ENCODE measurements around the gene STRBP.

Gene STRBP

DNA sequence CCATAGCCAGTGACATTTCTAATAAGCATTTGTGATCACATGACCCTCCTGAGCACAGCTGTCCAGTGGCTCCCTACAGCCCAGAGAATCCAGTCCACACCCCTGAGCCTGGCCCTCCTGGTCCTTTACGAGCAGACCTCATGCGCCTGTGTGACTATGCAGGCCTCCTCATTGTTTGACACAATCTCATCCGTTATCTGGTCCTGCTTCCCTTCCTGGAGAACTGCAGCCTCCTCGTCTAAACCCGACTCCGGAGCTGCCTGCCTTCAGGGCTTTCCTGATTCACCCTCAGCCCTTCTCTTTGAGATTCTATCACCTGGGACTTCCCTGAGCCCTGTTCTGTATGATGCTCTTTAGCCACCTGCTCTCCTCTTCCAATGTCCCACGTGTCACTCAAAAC lies 155.2 kb downstream of the STRBP start:
- FAIRE-seq (peak; percentile 60), DNase-seq (ENCODE audit: insufficient read length, low spot score) (no peak)
- no peak for TF ChIP-seq POLR2A (IDR thresholded peaks at IDR 0.05; ENCODE audit: low read depth, low read length)
- TF ChIP-seq POLR2AphosphoS5 (IDR thresholded peaks at IDR 0.05; ENCODE audit: low read depth, low read length), result 0 out of 2 replicates have a peak, but pooled peaks have one; percentile 43

DNA sequence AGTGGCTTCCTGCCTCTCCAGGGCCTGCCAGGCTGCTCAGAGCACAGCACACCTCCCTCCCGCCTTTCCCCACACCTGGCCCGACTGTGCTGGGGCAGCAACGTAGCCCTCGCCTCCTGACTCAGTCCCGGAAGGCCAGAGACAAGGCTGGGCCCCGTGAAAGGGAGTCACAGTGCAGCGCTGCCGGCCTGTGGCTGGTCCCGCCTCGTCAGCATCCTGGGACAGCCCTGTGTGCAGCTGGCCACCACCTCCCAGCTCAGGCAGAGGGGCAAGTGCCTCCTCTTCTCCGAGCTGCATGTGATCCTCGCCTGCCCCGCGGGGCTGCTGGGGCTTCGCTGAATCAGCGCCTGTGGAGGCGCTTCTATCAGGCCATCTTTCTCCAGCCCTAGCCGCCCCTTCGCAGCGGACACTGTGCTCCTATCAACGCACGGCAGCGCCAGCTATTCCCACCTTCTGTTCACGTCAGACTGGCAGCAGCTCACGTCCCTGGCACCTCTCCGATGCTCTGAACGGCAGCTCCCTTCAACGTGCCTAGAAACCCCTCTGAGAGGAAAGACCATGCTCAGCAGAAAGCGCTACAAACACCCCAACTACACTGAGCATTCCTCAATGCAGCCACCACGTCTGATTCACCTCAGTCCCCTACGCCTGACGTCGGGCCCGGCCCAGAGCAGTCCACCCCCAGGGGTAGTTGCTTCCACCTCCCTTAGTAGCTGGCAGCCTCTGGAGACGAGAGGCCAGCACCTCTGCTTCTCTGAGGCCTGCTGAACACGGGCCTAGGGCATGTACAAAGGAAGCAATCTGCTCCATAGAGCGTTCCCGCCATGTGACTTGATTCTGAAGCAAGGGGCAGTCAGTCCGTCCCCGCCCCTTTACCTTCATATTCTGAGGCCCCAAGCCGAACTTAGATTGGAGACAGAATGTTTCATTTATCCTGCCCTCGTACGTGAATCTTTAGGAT lies 156.1 kb downstream of the STRBP start:
- FAIRE-seq, result no peak
- TF ChIP-seq POLR2AphosphoS5 (IDR thresholded peaks at IDR 0.05; ENCODE audit: low read depth, low read length), result 0 out of 2 replicates have a peak, but pooled peaks have one; percentile 23
- no peak for TF ChIP-seq SPI1 (IDR thresholded peaks at IDR 0.05; ENCODE audit: low read depth, low read length)
- no peak for TF ChIP-seq POLR2A (IDR thresholded peaks at IDR 0.05; ENCODE audit: low read depth, low read length)
- peak; percentile 33 for DNase-seq (ENCODE audit: insufficient read length, low spot score)

DNA sequence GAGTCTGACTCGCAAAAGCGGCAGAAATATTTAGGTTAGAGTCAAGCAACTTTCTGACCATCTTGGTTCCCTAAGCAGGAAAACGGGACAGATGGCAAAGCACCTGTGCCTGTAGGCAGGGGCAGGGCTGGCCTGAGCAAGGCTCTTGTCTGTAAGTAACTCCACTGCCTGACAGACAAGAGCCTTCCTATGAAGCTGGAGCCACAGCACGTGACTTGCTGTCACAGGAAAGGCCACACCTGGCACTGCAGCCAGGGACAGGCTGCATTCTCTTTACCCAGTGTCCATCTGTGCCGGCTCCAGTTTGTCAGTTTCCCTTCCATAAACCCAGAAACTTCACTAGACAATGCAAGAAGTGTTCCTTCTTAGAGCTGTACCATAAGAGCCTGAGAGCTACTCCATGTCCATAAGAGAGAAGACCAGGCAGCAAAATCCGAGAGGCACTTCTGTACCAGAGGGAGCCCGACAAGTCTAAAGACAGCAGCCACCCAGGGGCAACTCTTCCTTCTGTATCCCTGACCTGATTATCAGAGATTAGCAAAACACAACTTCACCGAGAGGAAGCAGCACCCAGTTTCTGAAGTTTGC lies 156.9 kb downstream of the STRBP start:
- FAIRE-seq (peak; percentile 5), DNase-seq (ENCODE audit: insufficient read length, low spot score) (no peak)
- no peak for TF ChIP-seq PAX5 (IDR thresholded peaks at IDR 0.05; ENCODE audit: insufficient read depth, low read length, severe bottlenecking)
- TF ChIP-seq POLR2A (IDR thresholded peaks at IDR 0.05; ENCODE audit: low read depth, low read length), result no peak
- TF ChIP-seq SPI1 (IDR thresholded peaks at IDR 0.05; ENCODE audit: low read depth, low read length), result no peak
- TF ChIP-seq TAF1 (IDR thresholded peaks at IDR 0.05; ENCODE audit: low read depth, low read length), result no peak
- TF ChIP-seq POLR2AphosphoS5 (IDR thresholded peaks at IDR 0.05; ENCODE audit: low read depth, low read length), result no peak
- TF ChIP-seq POU2F2 (IDR thresholded peaks at IDR 0.05; ENCODE audit: low read depth, low read length), result no peak

DNA sequence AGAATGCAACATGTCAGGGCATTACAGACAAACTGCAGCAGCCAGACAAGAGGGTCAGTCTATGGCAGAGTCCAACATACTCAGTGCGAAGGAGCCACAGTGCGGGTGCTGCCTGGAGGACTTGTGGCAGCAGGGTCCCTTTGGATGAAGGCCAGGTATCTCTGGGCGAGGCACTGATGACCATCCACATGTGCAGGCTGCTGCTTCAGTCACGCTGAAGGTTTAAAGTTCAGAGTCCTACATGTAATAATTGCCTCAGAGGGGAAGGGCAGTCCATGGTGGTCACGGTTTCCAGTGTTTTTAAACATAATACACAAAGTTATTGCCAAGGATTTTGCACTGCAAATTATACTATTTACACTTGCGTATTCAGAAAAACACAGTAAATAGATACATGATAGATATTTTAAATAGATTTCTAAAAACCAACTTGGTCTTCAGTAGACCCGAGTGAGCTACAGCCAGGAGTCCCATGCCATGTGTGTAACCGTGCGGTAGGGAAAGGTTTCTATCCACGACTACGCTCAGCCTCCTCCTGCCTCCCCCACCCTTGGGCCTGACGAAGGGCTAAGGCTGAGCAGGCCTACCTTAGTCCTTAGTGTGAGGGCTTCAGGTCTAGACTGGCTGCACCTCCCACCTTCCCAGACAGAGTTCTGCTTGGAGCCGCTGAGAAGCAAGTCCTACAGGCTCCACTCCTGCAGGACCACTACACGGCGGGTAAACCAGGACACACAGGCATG lies 158.7 kb downstream of the STRBP start:
- no peak for DNase-seq (ENCODE audit: insufficient read length, low spot score)
- no peak for TF ChIP-seq POLR2A (IDR thresholded peaks at IDR 0.05; ENCODE audit: low read depth, low read length)
- no peak for TF ChIP-seq PAX5 (IDR thresholded peaks at IDR 0.05; ENCODE audit: insufficient read depth, low read length, severe bottlenecking)
- TF ChIP-seq POU2F2 (IDR thresholded peaks at IDR 0.05; ENCODE audit: low read depth, low read length), result no peak
- FAIRE-seq, result no peak

DNA sequence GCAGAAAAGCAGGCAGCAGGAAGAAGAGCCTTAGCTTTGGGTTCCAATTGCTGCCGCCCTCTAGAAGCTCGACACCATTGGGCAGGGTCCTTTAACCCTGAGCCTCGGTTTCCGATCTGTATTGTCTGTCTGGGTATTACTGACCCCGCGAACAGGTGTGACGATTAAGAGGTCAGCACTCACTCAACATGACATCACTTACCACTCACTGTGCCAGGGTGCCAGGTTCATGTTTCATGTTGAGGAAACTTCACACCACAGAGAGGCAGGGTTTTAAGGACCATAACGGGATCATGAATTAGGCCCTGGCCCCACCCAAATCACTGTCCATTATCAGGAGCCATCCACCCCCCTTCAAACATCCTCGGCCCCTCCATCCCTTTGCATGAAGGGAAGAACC lies 159.4 kb downstream of the STRBP start:
- TF ChIP-seq POU2F2 (IDR thresholded peaks at IDR 0.05; ENCODE audit: low read depth, low read length) (no peak), TAF1 (IDR thresholded peaks at IDR 0.05; ENCODE audit: low read depth, low read length) (no peak), SPI1 (IDR thresholded peaks at IDR 0.05; ENCODE audit: low read depth, low read length) (no peak), POLR2A (IDR thresholded peaks at IDR 0.05; ENCODE audit: low read depth, low read length) (no peak), POLR2AphosphoS5 (IDR thresholded peaks at IDR 0.05; ENCODE audit: low read depth, low read length) (no peak), PAX5 (IDR thresholded peaks at IDR 0.05; ENCODE audit: insufficient read depth, low read length, severe bottlenecking) (no peak)
- DNase-seq (ENCODE audit: insufficient read length, low spot score), result no peak
- no peak for FAIRE-seq

DNA sequence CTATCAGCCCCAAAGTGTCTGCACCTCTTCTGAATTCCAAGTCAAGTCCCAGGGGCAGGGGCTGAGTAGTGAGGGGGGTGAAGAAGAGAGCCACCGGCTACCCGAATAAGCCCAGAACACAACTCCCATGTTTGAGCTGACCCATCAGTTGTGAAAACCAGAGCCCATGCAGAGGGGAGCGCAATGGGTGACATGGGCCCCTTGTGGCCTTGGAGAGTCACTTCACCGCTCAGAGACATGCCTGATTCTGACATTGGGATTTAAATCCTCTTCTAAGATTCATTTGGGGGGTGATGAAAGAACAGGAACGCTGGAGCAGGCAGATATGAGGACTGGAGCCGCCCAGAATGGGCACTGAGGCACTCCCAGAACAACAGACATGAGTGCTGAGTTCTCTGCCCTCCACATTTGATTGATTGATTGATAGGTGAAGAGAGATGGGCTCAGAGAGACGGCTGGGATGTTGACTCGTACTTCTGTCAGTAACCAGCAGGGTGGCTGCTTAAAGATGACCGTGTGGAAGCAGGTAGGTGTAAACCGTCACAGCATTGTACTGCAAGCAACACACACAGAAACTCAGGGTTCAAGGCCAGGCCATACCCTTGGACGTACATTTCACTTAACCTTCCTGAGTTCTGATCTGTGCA lies 160.6 kb downstream of the STRBP start:
- FAIRE-seq (no peak), DNase-seq (ENCODE audit: insufficient read length, low spot score) (no peak)
- TF ChIP-seq POLR2AphosphoS5 (IDR thresholded peaks at IDR 0.05; ENCODE audit: low read depth, low read length) (0 out of 2 replicates have a peak, but pooled peaks have one; percentile 46), POU2F2 (IDR thresholded peaks at IDR 0.05; ENCODE audit: low read depth, low read length) (no peak)

DNA sequence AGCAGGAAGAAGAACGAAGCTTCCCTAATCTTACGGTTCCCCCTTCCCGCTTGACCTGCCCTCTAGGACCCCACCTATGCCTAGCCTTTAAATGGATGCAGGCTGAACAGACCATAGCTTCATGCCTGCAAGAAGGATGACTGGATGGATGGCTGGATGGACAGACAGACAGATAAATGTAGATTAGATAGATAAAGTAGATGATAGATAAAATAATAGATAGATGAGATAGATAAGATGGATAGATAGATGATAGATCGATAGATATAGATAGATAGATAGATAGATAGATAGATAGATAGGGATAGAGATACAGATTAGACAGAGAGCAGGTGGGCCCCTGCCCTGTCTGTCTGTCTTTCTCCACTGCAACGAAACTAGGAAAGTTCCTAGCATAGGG lies 162.9 kb downstream of the STRBP start:
- TF ChIP-seq SPI1 (IDR thresholded peaks at IDR 0.05; ENCODE audit: low read depth, low read length) (no peak), POLR2A (IDR thresholded peaks at IDR 0.05; ENCODE audit: low read depth, low read length) (no peak), TAF1 (IDR thresholded peaks at IDR 0.05; ENCODE audit: low read depth, low read length) (no peak), POLR2AphosphoS5 (IDR thresholded peaks at IDR 0.05; ENCODE audit: low read depth, low read length) (no peak), POU2F2 (IDR thresholded peaks at IDR 0.05; ENCODE audit: low read depth, low read length) (no peak), PAX5 (IDR thresholded peaks at IDR 0.05; ENCODE audit: insufficient read depth, low read length, severe bottlenecking) (no peak)
- DNase-seq (ENCODE audit: insufficient read length, low spot score) (no peak), FAIRE-seq (no peak)

DNA sequence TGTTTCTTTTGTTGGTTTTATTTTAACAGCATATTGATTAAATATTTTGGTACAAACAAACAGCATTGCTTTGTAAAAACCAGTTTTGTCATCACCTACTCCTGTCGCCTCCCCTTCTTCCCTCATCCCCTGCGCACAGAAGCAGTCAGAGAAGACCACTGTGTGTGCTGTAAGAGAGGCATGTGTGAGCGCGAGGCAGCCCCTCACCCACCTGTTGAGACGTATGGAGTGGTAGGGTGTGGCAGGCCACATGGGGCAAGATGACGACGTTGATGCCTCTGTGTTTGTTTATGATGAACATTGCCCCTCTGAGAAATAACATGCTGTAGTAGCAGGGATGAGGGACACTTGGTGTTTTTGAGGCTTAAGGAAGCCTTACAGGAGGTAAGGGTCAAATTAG lies 163.6 kb downstream of the STRBP start:
- TF ChIP-seq POU2F2 (IDR thresholded peaks at IDR 0.05; ENCODE audit: low read depth, low read length), result no peak
- no peak for TF ChIP-seq PAX5 (IDR thresholded peaks at IDR 0.05; ENCODE audit: insufficient read depth, low read length, severe bottlenecking)
- no peak for TF ChIP-seq TAF1 (IDR thresholded peaks at IDR 0.05; ENCODE audit: low read depth, low read length)
- no peak for TF ChIP-seq POLR2AphosphoS5 (IDR thresholded peaks at IDR 0.05; ENCODE audit: low read depth, low read length)
- TF ChIP-seq SPI1 (IDR thresholded peaks at IDR 0.05; ENCODE audit: low read depth, low read length), result no peak
- no peak for TF ChIP-seq POLR2A (IDR thresholded peaks at IDR 0.05; ENCODE audit: low read depth, low read length)
- DNase-seq (ENCODE audit: insufficient read length, low spot score) (no peak), FAIRE-seq (no peak)

DNA sequence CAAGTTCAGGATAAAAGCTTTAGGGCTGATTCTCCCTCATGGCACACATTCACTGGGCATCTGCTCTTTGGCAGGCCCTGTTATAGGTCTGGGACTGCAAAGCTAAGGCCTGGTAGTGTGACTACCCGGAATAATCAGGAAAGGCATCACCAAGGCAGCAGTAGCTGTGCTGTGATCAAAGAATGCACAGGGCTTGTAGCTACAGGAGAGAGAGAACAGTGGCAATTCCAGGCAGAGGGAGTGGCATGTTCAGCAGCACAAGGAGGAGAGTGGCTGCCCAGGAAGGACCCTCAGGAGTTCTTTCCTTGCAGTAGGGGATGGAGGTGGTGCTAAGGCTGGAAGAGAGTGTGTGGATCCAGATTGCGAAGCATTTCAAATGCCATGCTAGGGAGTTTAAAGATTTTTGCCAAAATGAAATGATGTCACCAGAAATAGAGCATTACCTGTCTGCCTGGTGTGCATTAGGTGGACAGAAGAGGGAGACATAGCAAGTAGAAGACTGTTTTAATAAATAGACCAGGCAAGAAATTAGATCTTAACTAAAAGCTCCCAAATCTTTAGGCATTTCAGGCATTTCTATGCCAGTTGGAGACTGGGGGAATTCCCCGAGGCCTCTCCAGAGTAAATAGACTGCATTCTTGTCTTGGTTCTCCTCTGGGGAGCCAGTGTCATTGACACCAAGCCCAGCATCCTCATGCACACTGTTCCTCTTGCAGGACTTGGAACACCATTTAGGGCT lies 165.8 kb downstream of the STRBP start:
- TF ChIP-seq POLR2AphosphoS5 (IDR thresholded peaks at IDR 0.05; ENCODE audit: low read depth, low read length) (no peak), SPI1 (IDR thresholded peaks at IDR 0.05; ENCODE audit: low read depth, low read length) (no peak), TAF1 (IDR thresholded peaks at IDR 0.05; ENCODE audit: low read depth, low read length) (no peak), POU2F2 (IDR thresholded peaks at IDR 0.05; ENCODE audit: low read depth, low read length) (no peak), PAX5 (IDR thresholded peaks at IDR 0.05; ENCODE audit: insufficient read depth, low read length, severe bottlenecking) (no peak), POLR2A (IDR thresholded peaks at IDR 0.05; ENCODE audit: low read depth, low read length) (no peak)
- no peak for FAIRE-seq
- DNase-seq (ENCODE audit: insufficient read length, low spot score), result no peak
